Choroid plexus epithelial cell (primary cell): Measurements from ENCODE around the gene FBLN1.
A peak's percentile ranks its signal among the peaks of the same experiment; 100 is the strongest.

Experiments
- DNase-seq: peaks from one replicate; pipeline ENCODE4 v3.0.0-alpha.2; 2010; ENCODE audit warnings: low read depth
- H3K4me3 ChIP-seq: 2 replicates; pipeline ENCODE4 v1.5.1; 2011; ENCODE audit warnings: low read depth, mild to moderate bottlenecking, control low read depth, low read length, moderate library complexity
- CTCF ChIP-seq: conservative IDR thresholded peaks from 2 replicates; pipeline ENCODE4 v1.5.1; 2011; ENCODE audit warnings: low read depth, mild to moderate bottlenecking, control low read depth, inconsistent platforms, low read length, moderate library complexity

Gene FBLN1

GRCh38 chr22:45594123-45594941 is 91.6 kb downstream of the FBLN1 start:
- DNase-seq, result no peak
- H3K4me3 ChIP-seq, result no peak overlapping the region
- TF ChIP-seq CTCF, result no peak

GRCh38 chr22:45597460-45598192 is 94.9 kb downstream of the FBLN1 start:
- no peak for TF ChIP-seq CTCF
- no peak for DNase-seq
- H3K4me3 ChIP-seq, result no peak overlapping the region

- DNase-seq, result no peak
- H3K4me3 ChIP-seq, result no peak overlapping the region
- no peak for TF ChIP-seq CTCF
These were observed 96.0 kb downstream of the FBLN1 start for GRCh38 chr22:45598596-45599217.

- no peak for TF ChIP-seq CTCF
- no peak overlapping the region for H3K4me3 ChIP-seq
- no peak for DNase-seq
These were observed 97.3 kb downstream of the FBLN1 start for GRCh38 chr22:45599836-45600577.

- no peak for TF ChIP-seq CTCF
- H3K4me3 ChIP-seq, result no peak overlapping the region
- DNase-seq, result peak; percentile 49
These were observed 98.4 kb downstream of the FBLN1 start for GRCh38 chr22:45600790-45601730.
